Peyer's patch (tissue), 4 donors: ENCODE results near the gene STAM. TPM values are rescaled to one million over a fixed set of nuclear protein-coding genes. Genes with fewer than 3 reads are reported as not detected.

Experiments
- DNase-seq, 3 donors: peaks; one replicate each; pipeline ENCODE4 v3.0.0-alpha.2; 2017 to 2019
- H3K27ac ChIP-seq, 4 donors: fragments of 200-600 bp; sonication (generic); one replicate each; pipeline ENCODE4 v1.5.1; 2016 to 2019
- H3K27me3 ChIP-seq, 2 donors: fragments of 200-600 bp; sonication (generic); one replicate each; pipeline ENCODE4 v1.5.1; 2019
- H3K36me3 ChIP-seq, 3 donors: fragments of 200-600 bp; sonication (generic); one replicate each; pipeline ENCODE4 v1.5.1; 2016 to 2019
- H3K4me1 ChIP-seq, 4 donors: fragments of 200-600 bp; sonication (generic); one replicate each; pipeline ENCODE4 v1.5.1; 2016 to 2019
- H3K4me3 ChIP-seq, 4 donors: fragments of 200-600 bp; sonication (generic); 1 replicate in 3 of 4; 2 replicates in 1 of 4; pipeline ENCODE4 v1.5.1; 2016 to 2019; ENCODE audit warnings: mild to moderate bottlenecking in 1 of 4
- H3K9me3 ChIP-seq, 4 donors: fragments of 200-600 bp; sonication (generic); one replicate each; pipeline ENCODE4 v1.5.1; 2016 to 2019; ENCODE audit warnings: mild to moderate bottlenecking in 1 of 4
- POLR2A ChIP-seq, 2 donors: fragments of 450-650 bp; IDR thresholded peaks; one replicate each; pipeline ENCODE4 v1.5.1; 2017; ENCODE audit warnings: antibody characterized with exemption in 2 of 2, mild to moderate bottlenecking in 2 of 2, moderate library complexity in 2 of 2
- total RNA-seq, 4 donors: library from RNA; depleted of rRNA; stranded (reverse); fragments of >200 nt; gene quantifications; one replicate each; pipeline ENCODE4 v1.1.0, GENCODE V29; 2016
- TF ChIP-seq, protein P1 (sequence below), 6 experiments: fragments of 450-650 bp in 4 of 6; fragments of 200-600 bp in 2 of 6; sonication (generic) in 1 of 6; IDR thresholded peaks; one replicate each; pipeline ENCODE4 v1.5.1; 2017 to 2019; ENCODE audit warnings: antibody characterized with exemption in 6 of 6, mild to moderate bottlenecking in 3 of 6, moderate library complexity in 1 of 6

Gene STAM
- total RNA-seq, 4 donors from 2014 or later = 7.9 to 28.1 (median 16.2) TPM

DNA sequence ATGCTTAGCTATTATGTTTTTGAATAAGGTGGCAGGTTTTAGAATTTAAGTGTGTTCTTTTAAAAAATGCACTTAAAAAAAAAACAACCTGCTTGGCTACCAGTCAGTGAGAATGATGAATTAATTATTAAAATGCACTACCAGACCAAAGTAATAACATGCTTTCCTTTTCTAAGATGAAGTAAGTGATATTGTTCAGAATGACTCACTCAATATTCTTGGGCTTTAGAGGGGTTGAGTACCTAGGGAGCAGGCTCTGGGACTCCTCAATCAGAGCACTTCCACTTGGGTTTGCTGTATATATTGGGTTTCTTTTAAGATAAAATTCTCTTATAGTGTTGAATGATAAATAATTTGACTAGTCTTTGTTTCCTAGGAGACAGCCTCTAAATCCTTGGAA, 8.6 kb downstream of the STAM start:
- H3K27ac ChIP-seq = no peak overlapping the region
- peaks cover 0 to 17% (median 0%) of the 10 kb centered on the region in 4 donors for H3K4me1 ChIP-seq

DNA sequence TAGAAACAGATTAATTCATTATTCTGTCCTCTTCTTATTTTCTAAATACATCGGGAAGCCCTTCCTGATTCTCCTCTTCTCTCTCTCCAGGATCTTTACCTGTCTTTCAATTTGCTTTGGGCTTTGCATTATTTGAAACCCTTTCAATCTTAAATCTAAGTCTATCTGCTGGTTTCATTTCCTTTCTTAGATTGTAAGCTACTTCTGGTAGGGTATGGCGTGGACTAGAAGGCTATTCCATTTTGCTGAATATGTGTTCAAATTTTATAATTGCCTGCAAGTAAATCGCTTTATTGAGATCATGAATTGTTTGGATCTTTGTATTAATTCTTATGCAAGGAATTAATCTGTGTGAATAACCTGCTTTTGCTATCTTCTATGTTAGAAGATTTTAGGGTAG, 11.1 kb downstream of the STAM start:
- no peak overlapping the region for H3K27ac ChIP-seq
- H3K4me1 ChIP-seq = peaks cover 0 to 7% (median 0%) of the 10 kb centered on the region in 4 donors
- TF ChIP-seq POLR2A (IDR thresholded peaks at IDR 0.05) = no peak
- TF ChIP-seq, protein P1, sequence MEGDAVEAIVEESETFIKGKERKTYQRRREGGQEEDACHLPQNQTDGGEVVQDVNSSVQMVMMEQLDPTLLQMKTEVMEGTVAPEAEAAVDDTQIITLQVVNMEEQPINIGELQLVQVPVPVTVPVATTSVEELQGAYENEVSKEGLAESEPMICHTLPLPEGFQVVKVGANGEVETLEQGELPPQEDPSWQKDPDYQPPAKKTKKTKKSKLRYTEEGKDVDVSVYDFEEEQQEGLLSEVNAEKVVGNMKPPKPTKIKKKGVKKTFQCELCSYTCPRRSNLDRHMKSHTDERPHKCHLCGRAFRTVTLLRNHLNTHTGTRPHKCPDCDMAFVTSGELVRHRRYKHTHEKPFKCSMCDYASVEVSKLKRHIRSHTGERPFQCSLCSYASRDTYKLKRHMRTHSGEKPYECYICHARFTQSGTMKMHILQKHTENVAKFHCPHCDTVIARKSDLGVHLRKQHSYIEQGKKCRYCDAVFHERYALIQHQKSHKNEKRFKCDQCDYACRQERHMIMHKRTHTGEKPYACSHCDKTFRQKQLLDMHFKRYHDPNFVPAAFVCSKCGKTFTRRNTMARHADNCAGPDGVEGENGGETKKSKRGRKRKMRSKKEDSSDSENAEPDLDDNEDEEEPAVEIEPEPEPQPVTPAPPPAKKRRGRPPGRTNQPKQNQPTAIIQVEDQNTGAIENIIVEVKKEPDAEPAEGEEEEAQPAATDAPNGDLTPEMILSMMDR (IDR thresholded peaks at IDR 0.05) = no peak
- no peaks in the 10 kb centered on the region for H3K9me3 ChIP-seq
- no peak for DNase-seq
- H3K27me3 ChIP-seq = no peaks in the 10 kb centered on the region
- H3K36me3 ChIP-seq = no peaks in the 10 kb centered on the region
- no peak overlapping the region for H3K4me3 ChIP-seq

More for the DNA sequence above, 8.6 kb downstream of the STAM start:
- Histone ChIP-seq H3K9me3 (no peaks in the 10 kb centered on the region), H3K36me3 (no peaks in the 10 kb centered on the region), H3K27me3 (no peaks in the 10 kb centered on the region), H3K4me3 (no peak overlapping the region)
- no peak for TF ChIP-seq POLR2A (IDR thresholded peaks at IDR 0.05)
- TF ChIP-seq, protein P1 (IDR thresholded peaks at IDR 0.05) = no peak
- DNase-seq = no peak

DNA sequence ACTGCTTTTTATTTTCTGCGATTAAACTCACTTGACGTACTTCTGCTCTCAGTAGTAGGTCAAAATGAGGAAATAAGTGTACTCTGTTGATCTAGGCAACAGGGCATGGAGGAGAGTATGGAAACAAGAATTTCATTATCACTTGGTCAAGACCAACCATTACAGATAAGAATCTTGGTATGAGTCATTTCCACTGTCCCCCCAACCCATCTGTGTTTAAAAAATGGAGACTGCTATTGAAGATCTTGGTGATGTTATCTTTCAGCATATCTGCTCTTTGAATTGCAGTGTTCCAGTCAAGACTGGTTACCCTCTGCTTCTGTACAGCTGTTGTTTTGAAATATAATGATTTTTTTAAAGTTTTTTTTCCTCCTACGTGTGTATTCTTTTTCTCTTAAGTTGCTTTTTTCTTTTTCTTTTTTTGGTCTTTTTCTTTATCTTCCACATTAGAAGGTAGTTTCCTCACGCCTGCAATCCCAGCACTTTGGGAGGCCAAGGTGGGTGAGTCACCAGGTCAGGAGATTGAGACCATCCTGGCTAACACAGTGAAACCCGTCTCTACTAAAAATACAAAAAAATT, 11.7 kb downstream of the STAM start:
- H3K27me3 ChIP-seq = no peaks in the 10 kb centered on the region
- peaks cover 0 to 3% (median 0%) of the 10 kb centered on the region in 3 donors for H3K36me3 ChIP-seq
- H3K9me3 ChIP-seq = no peaks in the 10 kb centered on the region
- no peak for DNase-seq
- H3K27ac ChIP-seq = no peak overlapping the region
- peaks cover 0 to 7% (median 0%) of the 10 kb centered on the region in 4 donors for H3K4me1 ChIP-seq
- no peak overlapping the region for H3K4me3 ChIP-seq
- no peak for TF ChIP-seq POLR2A (IDR thresholded peaks at IDR 0.05)

DNA sequence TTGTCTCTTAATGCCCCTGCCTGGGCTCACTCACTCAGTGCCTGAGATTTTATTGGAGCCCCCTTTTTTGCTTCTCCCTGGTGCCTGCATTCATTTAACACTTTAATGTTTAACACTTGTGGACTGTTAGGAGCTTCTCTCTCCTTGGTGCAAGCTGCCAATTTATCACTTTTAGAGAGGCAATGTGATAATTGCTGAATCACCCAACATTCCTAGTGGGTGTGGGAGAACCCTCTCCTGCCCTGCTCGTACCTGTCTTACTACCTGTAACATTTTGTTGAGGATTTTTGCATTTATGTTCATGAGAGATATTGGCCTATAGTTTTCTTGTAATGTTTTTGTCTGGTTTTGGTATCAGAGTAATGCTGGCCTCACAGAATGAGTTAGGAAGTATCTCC, 13.2 kb downstream of the STAM start:
- H3K4me3 ChIP-seq = no peak overlapping the region
- H3K27ac ChIP-seq = no peak overlapping the region
- no peaks in the 10 kb centered on the region for H3K27me3 ChIP-seq
- no peaks in the 10 kb centered on the region for H3K9me3 ChIP-seq
- H3K4me1 ChIP-seq = peaks cover 0 to 7% (median 0%) of the 10 kb centered on the region in 4 donors
- DNase-seq = no peak
- H3K36me3 ChIP-seq = peaks cover 0 to 10% (median 0%) of the 10 kb centered on the region in 3 donors
- TF ChIP-seq, protein P1 (IDR thresholded peaks at IDR 0.05) = no peak
- no peak for TF ChIP-seq POLR2A (IDR thresholded peaks at IDR 0.05)

DNA sequence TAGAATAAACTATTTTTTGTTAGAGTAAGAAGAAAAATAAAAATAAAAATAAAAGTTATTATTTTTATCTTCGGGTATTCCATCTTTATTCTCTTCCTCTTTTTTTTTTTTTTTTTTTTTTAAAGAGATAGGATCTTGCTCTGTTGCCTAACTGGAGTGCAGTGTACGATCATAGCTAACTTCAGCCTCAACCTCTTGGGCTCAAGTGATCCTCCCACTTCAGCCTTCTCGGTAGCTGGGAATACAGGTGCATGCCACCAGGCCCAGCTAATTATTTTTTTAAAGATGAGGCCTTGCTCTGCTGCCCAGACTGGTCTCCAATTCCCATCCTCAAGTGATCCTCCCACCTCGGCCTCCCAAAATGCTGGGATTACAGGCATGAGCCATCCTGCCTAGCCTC, 15.4 kb downstream of the STAM start:
- no peak for DNase-seq
- Histone ChIP-seq H3K4me3 (no peak overlapping the region), H3K9me3 (no peaks in the 10 kb centered on the region), H3K36me3 (peaks cover 0 to 10% (median 0%) of the 10 kb centered on the region in 3 donors), H3K27me3 (no peaks in the 10 kb centered on the region), H3K27ac (no peak overlapping the region), H3K4me1 (peaks cover 0 to 7% (median 0%) of the 10 kb centered on the region in 4 donors)
- TF ChIP-seq, protein P1 (IDR thresholded peaks at IDR 0.05) = no peak
- no peak for TF ChIP-seq POLR2A (IDR thresholded peaks at IDR 0.05)

DNA sequence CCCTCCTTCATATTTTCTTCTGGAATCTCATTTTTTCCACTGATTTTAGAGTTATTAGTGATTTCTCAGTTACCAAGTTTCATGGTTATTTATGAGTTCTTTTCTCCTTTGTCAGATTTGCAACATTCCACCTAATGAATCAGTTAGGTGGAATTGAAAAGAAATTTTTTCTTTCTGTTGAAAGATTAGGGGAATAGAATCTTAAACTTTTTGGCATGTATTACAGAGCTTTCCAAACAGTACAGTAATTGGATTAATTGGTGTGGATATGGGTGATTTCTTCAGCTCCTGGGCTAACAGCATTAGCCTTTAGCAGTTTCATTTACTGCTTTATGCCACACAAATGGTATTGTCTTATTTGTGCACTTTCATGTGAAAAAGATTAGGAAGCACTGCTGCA, 17.0 kb downstream of the STAM start:
- Histone ChIP-seq H3K27ac (no peak overlapping the region), H3K4me1 (peaks cover 0 to 7% (median 0%) of the 10 kb centered on the region in 4 donors), H3K9me3 (no peaks in the 10 kb centered on the region), H3K4me3 (no peak overlapping the region), H3K27me3 (no peaks in the 10 kb centered on the region), H3K36me3 (peaks cover 0 to 10% (median 0%) of the 10 kb centered on the region in 3 donors)
- TF ChIP-seq POLR2A (IDR thresholded peaks at IDR 0.05) = no peak
- TF ChIP-seq, protein P1 (IDR thresholded peaks at IDR 0.05) = no peak
- no peak for DNase-seq
